ENCODE data around the gene SPDYC. TPM values are rescaled to one million over a fixed set of nuclear protein-coding genes. Genes with fewer than 3 reads are reported as not detected.

The SPDYC gene
- total RNA-seq, 1 experiment from 2014 or later = not detected

GRCh38 chr11:65141896-65142494, 28.0 kb upstream of the SPDYC start:
- ChIA-PET CTCF (no interaction called here), POLR2A (ENCODE audit: unreplicated experiment) (no interaction called here)
- no peak for ATAC-seq
- TF ChIP-seq EZH2 (IDR thresholded peaks at IDR 0.05; ENCODE audit: low read length, unreplicated experiment) (no peak), EZH2phosphoT487 (IDR thresholded peaks at IDR 0.05; ENCODE audit: borderline replicate concordance, low read length) (no peak), CTCF (conservative IDR thresholded peaks at IDR 0.05; ENCODE audit: low read depth, low read length) (no peak)
- 0 out of 2 replicates have a peak, but pooled peaks cover 3% of the 10 kb centered on the region for H3K27me3 ChIP-seq (ENCODE audit: low read length)
- no peaks in the 10 kb centered on the region for H3K9me2 ChIP-seq (replicated peaks; ENCODE audit: low read length)
- H3K79me2 ChIP-seq (ENCODE audit: low read length) = no peaks in the 10 kb centered on the region
- H3K4me3 ChIP-seq (ENCODE audit: low read length) = no peak overlapping the region
- no peak for DNase-seq
- no peak overlapping the region for H3K4me2 ChIP-seq (ENCODE audit: low read length)
- H3F3A ChIP-seq (ENCODE audit: low read length, unreplicated experiment) = no peaks in the 10 kb centered on the region
- no peak overlapping the region for H3K9ac ChIP-seq (ENCODE audit: low read length)
- H2AFZ ChIP-seq (ENCODE audit: low read length) = no peak overlapping the region
- no TSS peak for BruUV-seq (replicated peaks)
- no peaks in the 10 kb centered on the region for H4K20me1 ChIP-seq (ENCODE audit: low read length)
- no peaks in the 10 kb centered on the region for H3K4me1 ChIP-seq (ENCODE audit: insufficient read depth, low read length)
- no peaks in the 10 kb centered on the region for H3K36me3 ChIP-seq (ENCODE audit: low read depth, low read length)
- intact Hi-C loops (cut with micrococcal nuclease) = no loop called here
- no peak overlapping the region for H3K27ac ChIP-seq (ENCODE audit: low read length)
- H3K9me3 ChIP-seq (ENCODE audit: low read length) = no peaks in the 10 kb centered on the region

GRCh38 chr11:65147352-65148075, 22.5 kb upstream of the SPDYC start:
- intact Hi-C loops (cut with micrococcal nuclease) = no loop called here
- POLR2A ChIA-PET (ENCODE audit: unreplicated experiment) = interaction anchor here (0.5 to 0.7 kb wide), 2 partner anchors 49 to 317 kb away, joined by 3 to 4 read pairs; no protein-coding TSS in a partner anchor
- BruUV-seq (replicated peaks) = no TSS peak

More at GRCh38 chr11:65147352-65148075, 22.5 kb upstream of the SPDYC start:
- H3K27me3 ChIP-seq (ENCODE audit: low read length) = no peaks in the 10 kb centered on the region
- no peak overlapping the region for H2AFZ ChIP-seq (ENCODE audit: low read length)
- no peaks in the 10 kb centered on the region for H3K9me2 ChIP-seq (replicated peaks; ENCODE audit: low read length)
- no peaks in the 10 kb centered on the region for H3K79me2 ChIP-seq (ENCODE audit: low read length)
- ATAC-seq = no peak
- CTCF ChIA-PET = no interaction called here
- no peak for DNase-seq
- H3K9ac ChIP-seq (ENCODE audit: low read length) = no peak overlapping the region
- H4K20me1 ChIP-seq (ENCODE audit: low read length) = no peaks in the 10 kb centered on the region
- no peak overlapping the region for H3K27ac ChIP-seq (ENCODE audit: low read length)
- H3K4me2 ChIP-seq (ENCODE audit: low read length) = no peak overlapping the region
- no peak overlapping the region for H3K4me3 ChIP-seq (ENCODE audit: low read length)
- H3K4me1 ChIP-seq (ENCODE audit: insufficient read depth, low read length) = peaks cover 18% of the 10 kb centered on the region
- TF ChIP-seq EZH2phosphoT487 (IDR thresholded peaks at IDR 0.05; ENCODE audit: borderline replicate concordance, low read length) (no peak), CTCF (conservative IDR thresholded peaks at IDR 0.05; ENCODE audit: low read depth, low read length) (no peak), EZH2 (IDR thresholded peaks at IDR 0.05; ENCODE audit: low read length, unreplicated experiment) (no peak)
- H3K36me3 ChIP-seq (ENCODE audit: low read depth, low read length) = no peaks in the 10 kb centered on the region
- H3F3A ChIP-seq (ENCODE audit: low read length, unreplicated experiment) = no peaks in the 10 kb centered on the region
- H3K9me3 ChIP-seq (ENCODE audit: low read length) = no peaks in the 10 kb centered on the region

All from PC-3 (cell line).